Stimulated activated naive CD4-positive, alpha-beta T cell (primary cell): Measurements from ENCODE around the gene CASZ1.

Experiments
- DNase-seq, 6 experiments: peaks; one replicate each; lab custom pipeline; 2025; lab: John Stamatoyannopoulos, UW

Gene CASZ1

DNA sequence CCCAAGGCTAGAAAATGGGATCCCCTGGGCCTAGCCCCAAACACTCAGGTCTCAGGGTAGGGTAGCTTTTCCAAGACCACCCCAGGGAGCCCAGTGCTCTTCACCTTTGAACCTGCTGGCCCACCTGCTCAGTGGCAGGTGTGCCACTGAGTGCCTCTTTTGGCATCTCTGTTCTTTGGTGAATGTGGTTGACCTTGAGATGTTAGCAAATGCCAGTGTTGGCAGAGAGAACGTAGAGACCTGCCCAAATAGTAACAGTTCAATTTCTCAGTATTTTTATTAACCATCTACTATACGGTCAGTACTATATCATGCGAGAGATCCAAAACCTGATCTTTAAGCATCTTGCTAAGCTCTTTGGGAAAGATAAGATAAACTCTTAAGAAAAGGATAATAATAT lies 193.5 kb downstream of the CASZ1 start:
- no peak for DNase-seq

DNA sequence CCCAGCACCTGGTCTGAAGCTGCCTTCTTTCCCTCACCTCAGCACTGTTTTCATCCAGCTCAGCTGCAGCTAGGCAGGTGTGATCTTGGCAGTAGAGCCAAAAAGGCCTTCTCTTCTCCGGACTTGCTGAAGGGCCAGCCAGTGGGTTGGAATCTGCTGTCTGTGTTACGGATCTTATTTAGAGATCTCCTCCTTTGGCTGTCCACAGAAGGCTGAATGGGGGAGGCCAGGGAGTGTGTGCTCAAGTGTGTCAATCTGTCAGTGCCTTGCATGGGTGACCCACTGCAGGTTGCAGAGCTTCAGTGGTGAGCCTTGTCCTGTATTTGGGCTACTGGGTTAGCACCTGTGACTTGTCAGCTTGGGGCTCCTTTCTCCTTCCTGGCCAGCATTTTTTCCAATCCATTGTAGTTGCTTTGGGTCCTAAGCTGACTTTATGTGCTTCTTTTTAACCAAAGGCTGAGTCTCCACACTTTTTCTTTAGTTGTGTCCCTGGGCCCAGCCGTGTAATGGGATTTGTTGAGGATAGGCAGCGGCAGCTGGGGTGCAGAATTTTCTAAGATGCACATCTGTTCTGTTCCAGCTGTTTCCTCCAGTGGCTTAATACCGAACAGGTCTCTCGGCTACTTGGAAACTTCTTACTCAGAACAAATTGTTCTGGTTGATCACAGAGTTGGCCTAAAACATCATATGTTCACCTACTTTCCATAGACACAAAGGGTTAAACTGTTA lies 194.9 kb downstream of the CASZ1 start:
- DNase-seq, result no peak

DNA sequence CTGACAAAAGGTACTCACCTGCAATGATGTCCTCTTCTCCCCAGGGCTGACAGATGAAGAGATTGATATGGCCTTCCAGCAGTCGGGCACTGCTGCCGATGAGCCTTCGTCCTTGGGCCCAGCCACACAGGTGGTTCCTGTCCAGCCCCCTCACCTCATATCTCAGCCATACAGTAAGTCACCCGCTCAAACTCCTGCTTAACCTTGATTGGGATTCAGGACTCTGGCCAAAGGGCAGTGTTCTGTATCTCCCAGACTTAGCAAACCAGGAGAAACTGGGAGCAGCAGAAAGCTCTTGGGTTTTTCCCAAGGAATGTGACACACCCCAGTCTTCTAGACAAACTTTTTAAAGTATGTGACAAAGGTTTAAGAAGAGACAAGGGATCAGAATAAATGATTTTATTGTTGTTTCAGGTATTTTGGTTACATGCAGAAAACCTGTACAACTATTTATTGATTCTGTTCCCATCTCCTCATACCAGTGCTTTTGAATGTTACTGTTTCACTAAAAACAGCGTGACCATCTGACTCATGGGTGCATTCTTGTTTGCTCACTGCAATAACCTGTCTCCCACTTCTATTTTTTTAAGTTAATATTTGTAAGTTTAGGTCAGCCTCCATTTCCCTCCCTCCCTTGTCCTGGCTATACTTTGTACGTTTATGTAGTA lies 197.1 kb downstream of the CASZ1 start:
- DNase-seq, result no peak

DNA sequence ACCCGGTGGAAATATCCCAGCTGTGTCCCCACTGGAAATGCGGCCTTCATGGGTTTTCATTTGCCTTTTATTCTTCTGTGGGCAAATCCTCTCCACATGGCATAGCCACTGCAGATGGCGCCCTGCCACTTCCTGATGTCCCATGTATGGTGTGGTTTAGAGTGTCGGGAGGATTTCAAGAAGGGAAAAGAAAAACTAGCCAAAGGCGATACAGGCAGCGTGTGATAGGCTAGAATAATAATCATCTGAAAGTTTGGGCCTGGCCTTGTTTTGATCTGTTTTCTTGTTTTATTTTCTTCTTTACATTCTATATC lies 198.1 kb downstream of the CASZ1 start:
- DNase-seq, result no peak

DNA sequence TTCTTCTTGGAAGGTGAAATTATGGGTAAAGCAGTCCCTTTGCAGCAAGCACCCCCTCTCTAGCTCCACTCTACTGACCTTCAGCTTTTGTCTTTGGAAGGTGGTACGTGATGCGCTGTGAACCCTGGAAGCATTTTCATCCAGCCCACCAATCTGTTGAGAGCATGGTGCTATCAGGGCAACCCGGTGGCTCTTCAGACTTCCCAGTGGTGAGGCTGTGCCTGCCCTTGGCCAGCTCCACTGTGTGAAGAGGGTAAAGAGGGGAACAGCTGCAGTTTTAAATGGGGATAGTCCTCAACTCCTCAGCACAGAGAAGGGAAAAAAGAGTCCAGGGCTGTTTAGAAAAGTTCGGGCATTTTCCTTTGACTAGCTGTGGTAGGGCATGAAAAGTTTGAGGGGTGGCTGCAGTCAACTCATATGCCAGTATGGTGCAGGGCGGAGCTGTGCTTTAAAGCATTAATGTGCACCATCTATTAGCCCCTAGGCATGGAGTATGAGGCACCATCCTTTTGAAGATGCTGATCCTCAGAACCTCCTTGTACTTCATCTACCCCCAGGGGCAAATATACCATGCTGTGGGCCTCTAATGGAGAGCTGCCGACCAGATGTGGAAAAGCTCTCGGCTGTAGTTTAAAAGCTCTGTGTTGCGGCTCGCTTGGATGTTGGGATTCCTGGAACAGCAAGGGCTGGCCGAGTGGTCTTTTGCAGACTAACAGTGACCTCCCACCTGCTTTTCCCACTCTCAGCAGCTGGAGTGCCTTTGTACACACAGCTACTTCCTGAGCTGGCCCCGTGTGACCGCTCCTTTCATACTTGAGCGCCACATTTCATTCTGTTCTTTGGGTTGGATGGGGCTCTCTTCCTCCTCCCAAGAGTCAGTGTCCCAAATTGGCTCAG lies 198.7 kb downstream of the CASZ1 start:
- DNase-seq, result no peak

DNA sequence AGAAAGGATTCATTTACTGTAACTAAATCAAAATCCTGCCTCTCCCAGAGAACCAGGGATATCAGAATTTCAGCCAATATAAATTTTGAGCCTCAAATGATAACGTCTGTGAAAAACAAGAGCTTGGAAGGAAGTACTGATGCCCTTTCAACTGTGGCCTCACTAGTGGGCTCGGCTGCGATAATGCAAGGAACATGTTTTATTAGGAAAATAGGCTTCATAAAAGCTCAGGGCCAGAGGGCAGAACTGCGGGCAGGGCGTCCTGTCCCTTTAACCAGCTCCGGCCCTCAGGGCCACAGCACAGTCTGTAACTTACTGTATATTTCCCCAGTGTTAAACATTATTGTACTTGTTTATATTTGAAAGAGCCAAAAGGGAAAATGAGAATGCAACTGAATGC lies 199.7 kb downstream of the CASZ1 start:
- no peak for DNase-seq

DNA sequence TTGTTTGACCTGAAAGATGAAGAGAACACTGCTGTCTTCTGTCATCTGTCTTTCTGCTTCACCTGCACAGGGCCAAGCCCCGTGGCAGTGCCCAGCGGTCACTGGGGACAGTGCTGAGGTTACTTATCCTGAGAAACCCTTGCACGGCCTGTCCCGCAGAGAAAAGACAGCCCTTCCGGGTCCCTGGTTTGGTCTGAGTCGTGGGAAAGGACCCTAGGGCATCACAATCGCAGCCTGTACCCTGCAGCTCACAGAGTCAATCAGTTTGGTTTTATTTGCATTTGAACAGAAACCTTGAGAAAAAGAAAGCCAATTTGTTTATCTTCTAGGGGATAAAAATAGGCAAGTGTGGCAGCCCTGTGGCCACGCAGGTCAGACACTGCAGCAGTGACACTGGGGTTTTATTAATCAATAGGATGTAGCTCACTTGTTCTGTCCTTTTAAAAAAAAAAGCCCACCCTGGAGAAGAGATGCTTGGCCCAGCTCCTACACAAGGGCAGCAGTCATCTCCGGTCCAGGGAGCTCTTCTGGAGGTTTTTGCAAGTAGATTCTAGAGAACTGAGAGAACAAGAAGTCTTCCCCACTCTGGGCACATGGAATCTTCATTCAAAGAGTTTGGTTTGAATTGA lies 201.7 kb downstream of the CASZ1 start:
- no peak for DNase-seq

DNA sequence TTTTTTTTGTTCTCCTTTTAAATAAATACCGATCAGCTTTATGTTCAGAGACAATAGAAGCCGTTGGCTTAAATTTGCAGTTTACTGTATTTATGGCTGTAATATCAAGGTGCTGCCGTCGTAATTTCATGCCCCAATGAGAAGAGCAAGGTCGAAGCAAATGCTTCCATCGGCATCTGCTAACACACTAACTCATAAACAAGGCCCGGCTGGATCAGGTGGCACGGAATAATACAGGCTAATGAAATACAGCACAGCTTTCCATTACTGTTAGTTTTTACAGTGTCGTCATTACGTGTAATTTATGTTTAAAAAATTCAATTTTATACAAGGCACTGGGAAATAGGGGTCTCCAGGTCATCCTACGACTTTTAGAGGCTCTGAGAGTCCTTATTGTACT lies 202.7 kb downstream of the CASZ1 start:
- DNase-seq, result no peak

DNA sequence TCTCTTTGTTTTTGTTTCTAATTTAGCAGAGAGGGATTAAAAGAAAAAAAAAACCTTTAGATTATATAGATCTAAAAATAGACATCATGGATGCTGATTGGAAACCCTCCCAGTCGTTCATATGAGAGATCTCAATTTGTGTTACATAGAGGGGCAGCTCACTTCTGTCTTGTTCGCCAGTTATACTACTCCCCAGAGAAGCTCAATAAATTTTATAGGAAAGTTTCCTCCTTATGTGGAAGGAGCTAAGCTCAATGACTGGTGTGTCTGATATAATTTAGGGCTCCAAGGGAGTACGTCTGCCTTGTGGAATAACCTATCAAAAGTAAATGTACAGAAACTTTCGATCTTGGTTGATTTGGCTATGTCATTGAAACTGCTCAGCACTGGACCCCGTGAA lies 204.1 kb downstream of the CASZ1 start:
- no peak for DNase-seq

DNA sequence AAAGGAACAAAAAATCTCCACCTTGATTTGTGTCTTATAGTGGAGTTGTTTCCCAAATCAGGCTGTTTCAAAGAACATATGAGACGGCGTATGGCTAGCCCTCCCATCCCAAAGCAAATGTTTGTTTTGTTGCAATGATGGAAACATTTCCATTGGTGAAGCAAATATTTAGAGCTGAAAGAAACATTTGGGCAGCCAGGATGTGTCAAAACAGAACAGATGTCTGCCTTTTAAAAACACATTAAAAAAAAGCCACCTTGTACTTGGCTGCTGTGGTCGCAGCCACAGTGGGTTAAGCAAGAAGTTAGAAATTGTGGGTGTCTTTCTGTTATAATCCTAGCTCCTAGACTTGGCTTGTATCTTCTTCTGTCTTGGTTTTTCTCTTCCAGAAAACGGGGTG lies 205.4 kb downstream of the CASZ1 start:
- DNase-seq, result no peak

DNA sequence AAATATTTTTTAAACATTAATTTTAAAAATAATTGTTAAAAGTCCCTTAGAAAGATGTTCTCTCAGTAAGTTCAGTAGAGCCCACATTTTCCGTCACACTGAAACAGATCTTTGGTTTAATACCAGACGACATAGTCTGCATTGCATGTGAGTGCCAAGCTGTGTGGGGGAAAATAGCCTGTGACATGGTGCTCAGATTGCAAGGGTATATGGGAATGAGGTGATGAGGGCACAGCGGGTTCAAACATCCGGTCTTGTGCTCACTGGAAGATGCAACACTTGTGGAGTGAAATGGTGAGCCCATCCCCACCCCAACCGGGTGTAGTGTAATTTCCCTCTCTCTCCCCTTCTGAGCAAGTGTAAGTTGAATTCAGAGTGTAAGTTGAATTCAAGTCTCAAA lies 207.4 kb downstream of the CASZ1 start:
- no peak for DNase-seq

DNA sequence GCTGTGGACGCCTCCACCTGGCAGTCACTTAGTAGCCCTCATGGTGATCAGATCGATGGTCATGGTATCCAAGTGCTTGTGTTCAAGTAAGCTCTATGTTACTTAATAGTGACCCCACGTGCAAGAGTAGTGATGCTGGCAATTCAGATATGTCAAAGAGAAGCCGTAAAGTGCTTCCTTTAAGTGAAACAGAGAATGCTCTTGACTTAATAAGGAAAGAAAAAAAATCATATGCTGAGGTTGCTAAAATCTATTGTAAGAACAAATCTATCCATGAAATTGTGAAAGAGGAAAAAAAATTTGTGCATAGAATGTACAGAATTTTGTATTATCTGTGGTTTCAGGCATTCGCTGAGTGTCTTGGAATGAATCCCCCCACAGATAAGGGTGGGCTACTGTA lies 207.8 kb downstream of the CASZ1 start:
- no peak for DNase-seq
